ENCODE measurements around the gene TBC1D30. TPM values are rescaled to one million over a fixed set of nuclear protein-coding genes. Genes with fewer than 3 reads are reported as not detected.

Gene TBC1D30
- total RNA-seq, 4 donors from 2014 or later, result 2.5 to 11.4 (median 6.6) TPM

GRCh38 chr12:64860446-64860998 is 36.1 kb downstream of the TBC1D30 start:
- Histone ChIP-seq H3K4me3 (no peak overlapping the region), H3K9me3 (no peaks in the 10 kb centered on the region), H3K27ac (no peak overlapping the region), H3K27me3 (no peaks in the 10 kb centered on the region), H3K4me1 (no peaks in the 10 kb centered on the region), H3K36me3 (no peaks in the 10 kb centered on the region)
- TF ChIP-seq CTCF (IDR thresholded peaks at IDR 0.05), result no peak
- TF ChIP-seq POLR2A (IDR thresholded peaks at IDR 0.05), result no peak
- WGBS, 2 donors, result 89 to 94% methylated on average over 4 of the region's 4 CpGs
- no peak for DNase-seq (ENCODE audit: low spot score in 2 of 2)

- TF ChIP-seq CTCF (IDR thresholded peaks at IDR 0.05), result no peak
- no peak for TF ChIP-seq EP300 (IDR thresholded peaks at IDR 0.05)
- no peak for TF ChIP-seq POLR2A (IDR thresholded peaks at IDR 0.05)
- DNase-seq (ENCODE audit: low spot score in 2 of 2), result no peak
- Histone ChIP-seq H3K27me3 (no peaks in the 10 kb centered on the region), H3K9me3 (no peaks in the 10 kb centered on the region), H3K4me3 (no peak overlapping the region), H3K27ac (no peak overlapping the region), H3K36me3 (no peaks in the 10 kb centered on the region), H3K4me1 (no peaks in the 10 kb centered on the region)
- WGBS, 2 donors, result 36 to 40% methylated on average over 5 of the region's 5 CpGs
These were observed 39.9 kb downstream of the TBC1D30 start for GRCh38 chr12:64864319-64864718.

GRCh38 chr12:64875186-64875585 is 50.7 kb downstream of the TBC1D30 start:
- no peak for DNase-seq (ENCODE audit: low spot score in 2 of 2)
- Histone ChIP-seq H3K4me1 (no peaks in the 10 kb centered on the region), H3K9me3 (peaks cover 0 to 3% (median 0%) of the 10 kb centered on the region in 4 donors), H3K27ac (no peak overlapping the region), H3K27me3 (no peaks in the 10 kb centered on the region), H3K4me3 (no peak overlapping the region), H3K36me3 (peaks cover 0 to 7% (median 0%) of the 10 kb centered on the region in 3 donors)
- 88 to 89% methylated on average over 17 of the region's 17 CpGs for WGBS, 2 donors
- TF ChIP-seq POLR2A (IDR thresholded peaks at IDR 0.05) (no peak), EP300 (IDR thresholded peaks at IDR 0.05) (no peak), CTCF (IDR thresholded peaks at IDR 0.05) (no peak)

- Histone ChIP-seq H3K4me3 (no peak overlapping the region), H3K27ac (no peak overlapping the region), H3K9me3 (peaks cover 0 to 4% (median 0%) of the 10 kb centered on the region in 4 donors), H3K27me3 (no peaks in the 10 kb centered on the region), H3K36me3 (peaks cover 0 to 7% (median 0%) of the 10 kb centered on the region in 3 donors), H3K4me1 (no peaks in the 10 kb centered on the region)
- DNase-seq (ENCODE audit: low spot score in 2 of 2), result no peak
- 90 to 92% methylated on average over 12 of the region's 12 CpGs for WGBS, 2 donors
- TF ChIP-seq POLR2A (IDR thresholded peaks at IDR 0.05) (no peak), CTCF (IDR thresholded peaks at IDR 0.05) (no peak), EP300 (IDR thresholded peaks at IDR 0.05) (no peak)
These were observed 52.1 kb downstream of the TBC1D30 start for GRCh38 chr12:64876388-64877071.

- Histone ChIP-seq H3K4me3 (no peak overlapping the region), H3K27ac (no peak overlapping the region), H3K9me3 (peaks cover 0 to 4% (median 0%) of the 10 kb centered on the region in 4 donors), H3K36me3 (peaks cover 0 to 7% (median 0%) of the 10 kb centered on the region in 3 donors), H3K4me1 (no peaks in the 10 kb centered on the region), H3K27me3 (no peaks in the 10 kb centered on the region)
- 78 to 79% methylated on average over 3 of the region's 3 CpGs for WGBS, 2 donors
- TF ChIP-seq CTCF (IDR thresholded peaks at IDR 0.05) (no peak), EP300 (IDR thresholded peaks at IDR 0.05) (no peak), POLR2A (IDR thresholded peaks at IDR 0.05) (no peak)
- no peak for DNase-seq (ENCODE audit: low spot score in 2 of 2)
These were observed 53.0 kb downstream of the TBC1D30 start for GRCh38 chr12:64877363-64878004.

Measured in tibial nerve (tissue), 4 donors.